A549 (cell line): Measurements from ENCODE around the gene SART1. TPM values are rescaled to one million over a fixed set of nuclear protein-coding genes. Genes with fewer than 3 reads are reported as not detected.

Source experiments
- ATAC-seq, 2 experiments: fragments of 200-7000 bp in 1 of 2; fragments of >200 bp in 1 of 2; cut with Nextera tagmentation in 1 of 2; cut with Tn5 transposase in 1 of 2; 3 replicates each; pipeline versions ENCODE4 v1.8.0 to v1.9.1; 2018 to 2020; ENCODE audit warnings: mild to moderate bottlenecking in 1 of 2, moderate library complexity in 1 of 2
- CTCF ChIA-PET: fragments of 300-600 bp; sonication (Branson Sonifier 250); formaldehyde crosslinking; extraction: SDS; loops from one replicate; lab custom pipeline; 2021; ENCODE audit warnings: antibody characterized with exemption, inconsistent platforms; lab: Yijun Ruan, JAX
- POLR2A ChIA-PET: fragments of 350-600 bp; formaldehyde crosslinking; extraction: SDS; loops from one replicate; lab custom pipeline; 2021; ENCODE audit warnings: antibody characterized with exemption, inconsistent platforms; lab: Yijun Ruan, JAX
- DNase-seq, 2 experiments: peaks; one replicate each; pipeline versions ENCODE4 v3.0.0 to v3.0.0-alpha.2; 2011 to 2016; ENCODE audit warnings: low read depth in 1 of 2, low spot score in 1 of 2
- FAIRE-seq: peaks from 2 replicates; lab custom pipeline; 2011; peaks lifted over from hg19 to GRCh38; lab: Jason Lieb, UNC
- H3K27ac ChIP-seq, 2 experiments: fragments of >200 bp; sonication (Bioruptor Twin); formaldehyde crosslinking; 3 replicates each; pipeline ENCODE4 v1.5.1; 2016 to 2017
- H3K4me1 ChIP-seq: fragments of >200 bp; sonication (Bioruptor Twin); formaldehyde crosslinking; 3 replicates; pipeline ENCODE4 v1.6.1; 2016
- H3K4me2 ChIP-seq: fragments of >200 bp; sonication (Bioruptor Twin); formaldehyde crosslinking; 3 replicates; pipeline ENCODE4 v1.6.1; 2016
- H3K4me3 ChIP-seq: fragments of >200 bp; sonication (Bioruptor Twin); formaldehyde crosslinking; 3 replicates; pipeline ENCODE4 v1.5.1; 2016
- H3K9me3 ChIP-seq: fragments of >200 bp; sonication (Bioruptor Twin); formaldehyde crosslinking; 3 replicates; pipeline ENCODE4 v1.6.1; 2016
- BHLHE40 ChIP-seq: IDR thresholded peaks from 2 replicates; pipeline ENCODE4 v1.6.1; 2012; ENCODE audit warnings: low read depth, low read length, inconsistent platforms
- CBX2 ChIP-seq: fragments of 200-600 bp; sonication (generic); IDR thresholded peaks from 2 replicates; pipeline ENCODE4 v1.6.1; 2016; ENCODE audit warnings: low read depth, mild to moderate bottlenecking, borderline replicate concordance
- CEBPB ChIP-seq, 2 experiments: fragments of >200 bp in 1 of 2; sonication (Bioruptor Twin) in 1 of 2; formaldehyde crosslinking in 1 of 2; IDR thresholded peaks; 2 replicates each; pipeline ENCODE4 v1.6.1; 2012 to 2016
- CHD2 ChIP-seq: fragments of 150-350 bp; IDR thresholded peaks from 2 replicates; pipeline ENCODE4 v1.6.1; 2014; ENCODE audit warnings: low read length; ENCODE audit not compliant: partially characterized antibody
- CHD4 ChIP-seq: fragments of 200-600 bp; sonication (generic); IDR thresholded peaks from 2 replicates; pipeline ENCODE4 v1.6.1; 2016; ENCODE audit warnings: antibody characterized with exemption, mild to moderate bottlenecking, borderline replicate concordance
- EHF ChIP-seq: fragments of 250-450 bp; sonication (Bioruptor Pico); IDR thresholded peaks from 2 replicates; pipeline ENCODE4 v1.5.0; 2020; ENCODE audit warnings: mild to moderate bottlenecking
- ESRRA ChIP-seq: fragments of 150-350 bp; IDR thresholded peaks from 2 replicates; pipeline ENCODE4 v1.6.1; 2014; ENCODE audit warnings: mild to moderate bottlenecking, low read length, borderline replicate concordance
- FOXS1 ChIP-seq: fragments of 250-450 bp; sonication (Bioruptor Pico); IDR thresholded peaks from 2 replicates; pipeline ENCODE4 v1.5.0; 2020; ENCODE audit warnings: mild to moderate bottlenecking, moderate library complexity
- GATA3 ChIP-seq: IDR thresholded peaks from 2 replicates; pipeline ENCODE4 v1.6.1; 2012; ENCODE audit warnings: borderline replicate concordance
- HDAC2 ChIP-seq: fragments of 200-600 bp; sonication (generic); IDR thresholded peaks from 2 replicates; pipeline ENCODE4 v1.6.1; 2016
- HEYL ChIP-seq: fragments of 250-450 bp; sonication (Bioruptor Pico); IDR thresholded peaks from 2 replicates; pipeline ENCODE4 v1.8.0; 2021; ENCODE audit warnings: mild to moderate bottlenecking, moderate library complexity
- HOXB13 ChIP-seq: fragments of 250-450 bp; sonication (Bioruptor Pico); IDR thresholded peaks from 2 replicates; pipeline ENCODE4 v1.5.0; 2020; ENCODE audit warnings: low read depth, mild to moderate bottlenecking, moderate library complexity
- HOXB5 ChIP-seq: fragments of 250-450 bp; sonication (Bioruptor Pico); IDR thresholded peaks from 2 replicates; pipeline ENCODE4 v1.5.0; 2020; ENCODE audit warnings: mild to moderate bottlenecking, moderate library complexity
- JUNB ChIP-seq: fragments of >200 bp; sonication (Bioruptor Twin); formaldehyde crosslinking; IDR thresholded peaks from 2 replicates; pipeline ENCODE4 v1.6.1; 2016
- NFE2L2 ChIP-seq: fragments of 150-350 bp; conservative IDR thresholded peaks from 2 replicates; pipeline ENCODE4 v1.6.1; 2014; ENCODE audit warnings: low read length
- POLR2AphosphoS2 ChIP-seq: conservative IDR thresholded peaks from 2 replicates; pipeline ENCODE4 v1.6.1; 2012; ENCODE audit warnings: low read length, improper control_type of control experiment, inconsistent platforms
- RARB ChIP-seq: fragments of 250-450 bp; sonication (Bioruptor Pico); IDR thresholded peaks from 2 replicates; pipeline ENCODE4 v1.8.0; 2021; ENCODE audit warnings: mild to moderate bottlenecking, moderate library complexity
- RFX5 ChIP-seq: fragments of 450-650 bp; IDR thresholded peaks from 2 replicates; pipeline ENCODE4 v1.7.1; 2014; ENCODE audit warnings: antibody characterized with exemption, mild to moderate bottlenecking, moderate library complexity
- RNF2 ChIP-seq: fragments of 200-600 bp; sonication (generic); IDR thresholded peaks from 2 replicates; pipeline ENCODE4 v1.6.1; 2016; ENCODE audit warnings: low read depth, mild to moderate bottlenecking, antibody characterized with exemption, moderate library complexity, borderline replicate concordance
- SMC3 ChIP-seq: fragments of >200 bp; sonication (Bioruptor Twin); formaldehyde crosslinking; IDR thresholded peaks from 3 replicates; pipeline ENCODE4 v1.6.1; 2018; ENCODE audit warnings: inconsistent platforms
- TP53 ChIP-seq: fragments of 250-450 bp; sonication (Bioruptor Pico); IDR thresholded peaks from 2 replicates; pipeline ENCODE4 v1.5.0; 2021; ENCODE audit warnings: mild to moderate bottlenecking, moderate library complexity
- ZC3H11A ChIP-seq: fragments of 450-650 bp; IDR thresholded peaks from 2 replicates; pipeline ENCODE4 v1.6.1; 2014; ENCODE audit warnings: antibody characterized with exemption, mild to moderate bottlenecking
- ZFP36 ChIP-seq: fragments of 450-650 bp; IDR thresholded peaks from 2 replicates; pipeline ENCODE4 v1.6.1; 2014; ENCODE audit warnings: borderline replicate concordance; ENCODE audit not compliant: partially characterized antibody
- WGBS: methylation state at CpG from one replicate; pipeline ENCODE4 v1.1.6; 2017; ENCODE audit errors: missing lambda C conversion rate; 5-methylcytosine and 5-hydroxymethylcytosine counted together
- polyA plus RNA-seq, 4 experiments: library from polyadenylated mRNA; depleted of rRNA in 3 of 4; stranded (reverse); fragments of >200 nt; fragmentation: RNase III in 1 of 4; extraction: RNeasy Plus Mini Kit Qiagen cat#74134 plus additional on column Dnase treatment in 1 of 4; gene quantifications; 2 replicates in 3 of 4; 3 replicates in 1 of 4; pipeline ENCODE4 v1.2.3, GENCODE V29; 2011 to 2017
- TF ChIP-seq, protein P1 (sequence below): IDR thresholded peaks from 2 replicates; pipeline ENCODE4 v1.6.1; 2012; ENCODE audit warnings: low read depth, borderline replicate concordance
- TF ChIP-seq, protein P2 (sequence below): fragments of 250-450 bp; sonication (Bioruptor Pico); IDR thresholded peaks from 2 replicates; pipeline ENCODE4 v1.5.0; 2021; ENCODE audit warnings: mild to moderate bottlenecking, moderate library complexity, borderline replicate concordance
- TF ChIP-seq, protein P3 (sequence below): fragments of >200 bp; sonication (Bioruptor Twin); formaldehyde crosslinking; IDR thresholded peaks from 3 replicates; pipeline ENCODE4 v1.6.1; 2016
- TF ChIP-seq, protein P4 (sequence below): IDR thresholded peaks from 2 replicates; pipeline ENCODE4 v1.6.1; 2012
- TF ChIP-seq, protein P5 (sequence below): fragments of 200-600 bp; sonication (generic); IDR thresholded peaks from 2 replicates; pipeline ENCODE4 v1.6.1; 2016; ENCODE audit warnings: antibody characterized with exemption, mild to moderate bottlenecking, moderate library complexity
- TF ChIP-seq, protein P6 (sequence below): IDR thresholded peaks from 2 replicates; pipeline ENCODE4 v1.6.1; 2012

Gene SART1
- polyA plus RNA-seq, 2 of the 4 experiments (the other 2 are of a cell fraction): 22.0 to 53.8 TPM

DNA sequence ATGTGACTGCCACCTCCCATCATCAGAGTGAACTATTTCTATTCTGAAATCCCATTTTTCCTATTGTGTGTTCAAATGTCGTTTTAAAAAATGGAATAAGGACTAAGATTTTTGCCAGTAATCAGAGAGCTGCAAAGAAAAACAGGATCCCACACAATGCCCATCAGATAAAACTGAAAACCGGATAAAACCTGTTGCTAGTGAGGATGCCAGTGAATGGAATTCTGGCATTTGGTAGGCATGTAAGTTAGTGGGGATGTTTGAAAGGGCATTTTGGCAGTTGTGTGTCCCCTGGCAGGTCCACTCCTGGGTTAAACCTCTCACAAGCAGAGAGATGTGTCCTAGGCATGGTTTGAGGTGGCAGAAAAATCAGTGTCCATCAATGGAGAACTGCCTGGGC lies 36.1 kb upstream of the SART1 start:
- Histone ChIP-seq H3K27ac (no peak overlapping the region), H3K4me2 (no peak overlapping the region)

DNA sequence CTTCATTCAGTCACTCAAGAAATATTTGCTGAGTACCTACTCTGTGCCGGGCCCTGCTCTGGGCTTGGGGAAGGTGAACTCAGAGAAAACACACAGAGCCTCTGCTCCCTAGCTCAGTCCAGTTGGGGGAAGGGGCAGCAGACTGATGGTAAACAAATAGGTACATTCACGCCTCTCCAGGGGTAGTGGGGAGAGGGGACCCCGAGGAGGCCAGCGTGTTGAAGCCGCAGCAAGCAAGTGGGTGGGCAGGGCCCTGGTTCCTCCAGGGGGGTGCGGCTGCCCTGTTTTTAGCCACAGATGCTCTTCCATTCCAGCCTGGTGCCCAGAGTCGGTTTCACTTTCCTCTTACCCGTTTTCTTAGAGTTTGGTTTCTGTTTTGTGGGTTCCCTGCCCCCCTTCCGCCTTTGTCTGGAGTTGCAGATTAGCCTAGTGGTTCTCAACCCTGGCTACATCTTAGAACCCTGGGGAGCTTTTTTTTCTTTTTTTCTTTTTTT lies 33.6 kb upstream of the SART1 start:
- Histone ChIP-seq H3K27ac (no peak overlapping the region), H3K4me2 (no peak overlapping the region), H3K4me1 (peaks cover 8% of the 10 kb centered on the region; the same call in 1 of the 3 replicates), H3K9me3 (no peaks in the 10 kb centered on the region), H3K4me3 (no peak overlapping the region)
- TF ChIP-seq, protein P1, sequence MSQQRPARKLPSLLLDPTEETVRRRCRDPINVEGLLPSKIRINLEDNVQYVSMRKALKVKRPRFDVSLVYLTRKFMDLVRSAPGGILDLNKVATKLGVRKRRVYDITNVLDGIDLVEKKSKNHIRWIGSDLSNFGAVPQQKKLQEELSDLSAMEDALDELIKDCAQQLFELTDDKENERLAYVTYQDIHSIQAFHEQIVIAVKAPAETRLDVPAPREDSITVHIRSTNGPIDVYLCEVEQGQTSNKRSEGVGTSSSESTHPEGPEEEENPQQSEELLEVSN: no peak
- TF ChIP-seq JUNB (no peak), SMC3 (no peak), HEYL (CRISPR knock-in tag) (no peak), CHD4 (no peak), BHLHE40 (no peak), CEBPB (IDR thresholded peaks at IDR 0.05) (no peak), CHD2 (no peak), HOXB13 (no peak), HOXB5 (no peak), ZC3H11A (no peak)
- TF ChIP-seq, protein P2, sequence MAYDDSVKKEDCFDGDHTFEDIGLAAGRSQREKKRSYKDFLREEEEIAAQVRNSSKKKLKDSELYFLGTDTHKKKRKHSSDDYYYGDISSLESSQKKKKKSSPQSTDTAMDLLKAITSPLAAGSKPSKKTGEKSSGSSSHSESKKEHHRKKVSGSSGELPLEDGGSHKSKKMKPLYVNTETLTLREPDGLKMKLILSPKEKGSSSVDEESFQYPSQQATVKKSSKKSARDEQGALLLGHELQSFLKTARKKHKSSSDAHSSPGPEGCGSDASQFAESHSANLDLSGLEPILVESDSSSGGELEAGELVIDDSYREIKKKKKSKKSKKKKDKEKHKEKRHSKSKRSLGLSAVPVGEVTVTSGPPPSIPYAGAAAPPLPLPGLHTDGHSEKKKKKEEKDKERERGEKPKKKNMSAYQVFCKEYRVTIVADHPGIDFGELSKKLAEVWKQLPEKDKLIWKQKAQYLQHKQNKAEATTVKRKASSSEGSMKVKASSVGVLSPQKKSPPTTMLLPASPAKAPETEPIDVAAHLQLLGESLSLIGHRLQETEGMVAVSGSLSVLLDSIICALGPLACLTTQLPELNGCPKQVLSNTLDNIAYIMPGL: no peak
- TF ChIP-seq, protein P3, sequence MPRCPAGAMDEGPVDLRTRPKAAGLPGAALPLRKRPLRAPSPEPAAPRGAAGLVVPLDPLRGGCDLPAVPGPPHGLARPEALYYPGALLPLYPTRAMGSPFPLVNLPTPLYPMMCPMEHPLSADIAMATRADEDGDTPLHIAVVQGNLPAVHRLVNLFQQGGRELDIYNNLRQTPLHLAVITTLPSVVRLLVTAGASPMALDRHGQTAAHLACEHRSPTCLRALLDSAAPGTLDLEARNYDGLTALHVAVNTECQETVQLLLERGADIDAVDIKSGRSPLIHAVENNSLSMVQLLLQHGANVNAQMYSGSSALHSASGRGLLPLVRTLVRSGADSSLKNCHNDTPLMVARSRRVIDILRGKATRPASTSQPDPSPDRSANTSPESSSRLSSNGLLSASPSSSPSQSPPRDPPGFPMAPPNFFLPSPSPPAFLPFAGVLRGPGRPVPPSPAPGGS: no peak
- ATAC-seq (0 out of 6 replicates have a peak, but pooled peaks of 1 of the 2 experiments have one; percentile 10), FAIRE-seq (no peak), DNase-seq (no peak)
- 72% methylated on average over 9 of the region's 9 CpGs for WGBS
- ChIA-PET POLR2A (no interaction called here), CTCF (interaction anchor here (1.2 to 1.4 kb wide), 4 partner anchors 9 to 148 kb away, joined by 3 to 4 read pairs (median 3); partner anchors contain the start of gene MUS81)

More for the DNA sequence above, 36.1 kb upstream of the SART1 start:
- H3K4me1 ChIP-seq: peaks cover 6% of the 10 kb centered on the region
- H3K4me3 ChIP-seq: no peak overlapping the region
- 59% methylated on average over 2 of the region's 2 CpGs for WGBS
- ATAC-seq: no peak
- FAIRE-seq: no peak
- no peak for DNase-seq
- POLR2A ChIA-PET: no interaction called here
- CTCF ChIA-PET: interaction anchor here (0.8 to 31.6 kb wide), 2 partner anchors 12 to 32 kb away, joined by 3 to 618 read pairs; partner anchors contain the start of genes CCDC85B, FIBP and FOSL1
- H3K9me3 ChIP-seq: no peaks in the 10 kb centered on the region
- TF ChIP-seq, protein P4, sequence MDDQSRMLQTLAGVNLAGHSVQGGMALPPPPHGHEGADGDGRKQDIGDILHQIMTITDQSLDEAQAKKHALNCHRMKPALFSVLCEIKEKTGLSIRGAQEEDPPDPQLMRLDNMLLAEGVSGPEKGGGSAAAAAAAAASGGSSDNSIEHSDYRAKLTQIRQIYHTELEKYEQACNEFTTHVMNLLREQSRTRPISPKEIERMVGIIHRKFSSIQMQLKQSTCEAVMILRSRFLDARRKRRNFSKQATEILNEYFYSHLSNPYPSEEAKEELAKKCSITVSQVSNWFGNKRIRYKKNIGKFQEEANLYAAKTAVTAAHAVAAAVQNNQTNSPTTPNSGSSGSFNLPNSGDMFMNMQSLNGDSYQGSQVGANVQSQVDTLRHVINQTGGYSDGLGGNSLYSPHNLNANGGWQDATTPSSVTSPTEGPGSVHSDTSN: no peak
- TF ChIP-seq EHF (CRISPR knock-in tag) (no peak), TP53 (CRISPR knock-in tag) (no peak), ESRRA (no peak), CBX2 (no peak), FOXS1 (CRISPR knock-in tag) (no peak), POLR2AphosphoS2 (no peak), NFE2L2 (no peak), ZFP36 (no peak), SMC3 (no peak), JUNB (no peak), RFX5 (no peak), RNF2 (no peak), HDAC2 (no peak), RARB (no peak), GATA3 (no peak)
- TF ChIP-seq, protein P5, sequence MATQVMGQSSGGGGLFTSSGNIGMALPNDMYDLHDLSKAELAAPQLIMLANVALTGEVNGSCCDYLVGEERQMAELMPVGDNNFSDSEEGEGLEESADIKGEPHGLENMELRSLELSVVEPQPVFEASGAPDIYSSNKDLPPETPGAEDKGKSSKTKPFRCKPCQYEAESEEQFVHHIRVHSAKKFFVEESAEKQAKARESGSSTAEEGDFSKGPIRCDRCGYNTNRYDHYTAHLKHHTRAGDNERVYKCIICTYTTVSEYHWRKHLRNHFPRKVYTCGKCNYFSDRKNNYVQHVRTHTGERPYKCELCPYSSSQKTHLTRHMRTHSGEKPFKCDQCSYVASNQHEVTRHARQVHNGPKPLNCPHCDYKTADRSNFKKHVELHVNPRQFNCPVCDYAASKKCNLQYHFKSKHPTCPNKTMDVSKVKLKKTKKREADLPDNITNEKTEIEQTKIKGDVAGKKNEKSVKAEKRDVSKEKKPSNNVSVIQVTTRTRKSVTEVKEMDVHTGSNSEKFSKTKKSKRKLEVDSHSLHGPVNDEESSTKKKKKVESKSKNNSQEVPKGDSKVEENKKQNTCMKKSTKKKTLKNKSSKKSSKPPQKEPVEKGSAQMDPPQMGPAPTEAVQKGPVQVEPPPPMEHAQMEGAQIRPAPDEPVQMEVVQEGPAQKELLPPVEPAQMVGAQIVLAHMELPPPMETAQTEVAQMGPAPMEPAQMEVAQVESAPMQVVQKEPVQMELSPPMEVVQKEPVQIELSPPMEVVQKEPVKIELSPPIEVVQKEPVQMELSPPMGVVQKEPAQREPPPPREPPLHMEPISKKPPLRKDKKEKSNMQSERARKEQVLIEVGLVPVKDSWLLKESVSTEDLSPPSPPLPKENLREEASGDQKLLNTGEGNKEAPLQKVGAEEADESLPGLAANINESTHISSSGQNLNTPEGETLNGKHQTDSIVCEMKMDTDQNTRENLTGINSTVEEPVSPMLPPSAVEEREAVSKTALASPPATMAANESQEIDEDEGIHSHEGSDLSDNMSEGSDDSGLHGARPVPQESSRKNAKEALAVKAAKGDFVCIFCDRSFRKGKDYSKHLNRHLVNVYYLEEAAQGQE: no peak
- TF ChIP-seq, protein P6, sequence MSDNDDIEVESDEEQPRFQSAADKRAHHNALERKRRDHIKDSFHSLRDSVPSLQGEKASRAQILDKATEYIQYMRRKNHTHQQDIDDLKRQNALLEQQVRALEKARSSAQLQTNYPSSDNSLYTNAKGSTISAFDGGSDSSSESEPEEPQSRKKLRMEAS: no peak
